NCI-H187 treated with DMSO at 0.1 percent for 48 hours (cell line): ENCODE results near the gene PSMD13.

Source experiments
- DNase-seq: peaks from one replicate; lab custom pipeline; 2025; lab: John Stamatoyannopoulos, UW

The PSMD13 gene

GRCh38 chr11:289398-289711 lies 52.6 kb downstream of the PSMD13 start:
- DNase-seq = no peak

GRCh38 chr11:289712-290620 lies 53.2 kb downstream of the PSMD13 start:
- no peak for DNase-seq

- DNase-seq = no peak
Measured at GRCh38 chr11:290621-291231, 54.0 kb downstream of the PSMD13 start.

- no peak for DNase-seq
Measured at GRCh38 chr11:291281-292210, 54.8 kb downstream of the PSMD13 start.

- no peak for DNase-seq
Measured at GRCh38 chr11:292211-293121, 55.7 kb downstream of the PSMD13 start.

- DNase-seq = no peak
Measured at GRCh38 chr11:293271-293851, 56.6 kb downstream of the PSMD13 start.

- no peak for DNase-seq
Measured at GRCh38 chr11:293852-294661, 57.3 kb downstream of the PSMD13 start.

- no peak for DNase-seq
Measured at GRCh38 chr11:294780-295179, 58.0 kb downstream of the PSMD13 start.

GRCh38 chr11:295351-296170 lies 58.8 kb downstream of the PSMD13 start:
- DNase-seq = no peak

- no peak for DNase-seq
Measured at GRCh38 chr11:296171-297050, 59.6 kb downstream of the PSMD13 start.

GRCh38 chr11:297051-297585 lies 60.3 kb downstream of the PSMD13 start:
- DNase-seq = no peak

- no peak for DNase-seq
Measured at GRCh38 chr11:297586-298405, 61.0 kb downstream of the PSMD13 start.

- no peak for DNase-seq
Measured at GRCh38 chr11:298406-299065, 61.8 kb downstream of the PSMD13 start.

- DNase-seq = no peak
Measured at GRCh38 chr11:299081-299891, 62.5 kb downstream of the PSMD13 start, which contains the start of gene IFITM5. Gene IFITM5, minus strand, starts transcription at chr11:299526. Its CDS starts 36 bp downstream, at chr11:299490.

- DNase-seq = no peak
Measured at GRCh38 chr11:299951-300735, 63.4 kb downstream of the PSMD13 start.
